Suprapubic skin (tissue), 4 donors: ENCODE measurements around the gene SMPD1.

Experiments used
- CTCF ChIP-seq, 2 donors: fragments of 200-600 bp in 1 of 2; fragments of 450-650 bp in 1 of 2; sonication (generic) in 1 of 2; IDR thresholded peaks; one replicate each; pipeline ENCODE4 v1.5.1; 2016 to 2019; ENCODE audit warnings: antibody characterized with exemption in 2 of 2, mild to moderate bottlenecking in 1 of 2, moderate library complexity in 1 of 2
- EP300 ChIP-seq: sonication (generic); formaldehyde crosslinking; IDR thresholded peaks from one replicate; pipeline ENCODE4 v1.6.1; 2017; ENCODE audit warnings: antibody characterized with exemption
- POLR2A ChIP-seq, 2 donors: fragments of 450-650 bp; IDR thresholded peaks; one replicate each; pipeline ENCODE4 v1.6.1; 2017; ENCODE audit warnings: antibody characterized with exemption in 2 of 2, mild to moderate bottlenecking in 2 of 2, moderate library complexity in 2 of 2
- POLR2AphosphoS5 ChIP-seq, 3 donors: sonication (generic); formaldehyde crosslinking; IDR thresholded peaks; one replicate each; pipeline ENCODE4 v1.6.1; 2017; ENCODE audit warnings: antibody characterized with exemption in 3 of 3

GRCh38 chr11:6413791-6414201 is 23.5 kb downstream of the SMPD1 start:
- TF ChIP-seq POLR2AphosphoS5 (IDR thresholded peaks at IDR 0.05) (no peak), CTCF (IDR thresholded peaks at IDR 0.05) (no peak), EP300 (no peak), POLR2A (IDR thresholded peaks at IDR 0.05) (no peak)
